ENCODE data around the gene TBCA. TPM values are rescaled to one million over a fixed set of nuclear protein-coding genes. Genes with fewer than 3 reads are reported as not detected.

Gene TBCA
- total RNA-seq, 1 experiment from 2014 or later = 317 TPM

DNA sequence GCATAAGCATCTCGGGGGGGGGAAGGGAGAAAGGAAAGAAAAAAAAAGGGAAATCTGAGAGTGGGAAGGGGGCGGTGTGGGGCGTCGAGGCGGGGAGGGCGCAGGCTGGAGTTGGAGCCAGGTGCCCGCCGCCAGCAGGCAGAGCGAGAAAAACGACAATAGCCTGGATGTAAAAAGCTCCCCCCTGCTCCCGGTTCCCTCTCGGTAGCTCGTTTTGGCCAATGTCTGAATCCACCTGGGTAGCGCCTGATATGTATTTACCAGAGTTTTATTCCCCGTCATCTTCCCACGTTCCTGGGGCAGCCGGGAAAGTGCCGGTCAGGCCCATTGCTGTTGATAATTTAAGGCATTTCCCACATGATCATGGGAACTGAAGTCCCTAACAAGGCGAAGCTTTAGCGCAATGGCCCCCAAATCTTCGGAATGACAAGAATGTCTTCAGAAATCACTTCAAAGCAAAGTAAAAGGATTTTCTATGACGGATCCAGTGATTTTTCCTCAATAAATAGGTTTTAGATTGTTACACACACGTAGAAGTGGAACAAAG is 134.7 kb downstream of the TBCA start:
- ChIA-PET POLR2A (no interaction called here), RAD21 (ENCODE audit: low non-redundant PET in 1 of 2, low total read pairs in 2 of 2, uncharacterized antibody in 2 of 2, unreplicated experiment in 2 of 2) (no interaction called here), CTCF (no interaction called here)
- Histone ChIP-seq H3K9me3 (ENCODE audit: control insufficient read depth in 1 of 2, insufficient read depth in 1 of 2, low read depth in 1 of 2, low read length in 2 of 2) (no peaks in the 10 kb centered on the region), H4K20me1 (ENCODE audit: insufficient read depth) (no peaks in the 10 kb centered on the region), H3K36me3 (ENCODE audit: control insufficient read depth in 1 of 2, insufficient read depth in 2 of 2, low read length in 2 of 2) (no peaks in the 10 kb centered on the region), H3K27ac (ENCODE audit: low read depth, low read length) (no peak overlapping the region), H3K4me1 (ENCODE audit: control insufficient read depth in 1 of 2, insufficient read depth in 2 of 2, low read length in 2 of 2) (peaks cover 3 to 11% of the 10 kb centered on the region in 2 experiments; a peak in 1 of 4 replicates), H2AFZ (ENCODE audit: low read depth, low read length, poor library complexity, severe bottlenecking) (no peak overlapping the region), H3K79me2 (ENCODE audit: insufficient read depth, low read length) (no peaks in the 10 kb centered on the region), H3K9me2 (ENCODE audit: insufficient read depth) (no peaks in the 10 kb centered on the region), H3K4me3 (replicated peaks in 1 of 2; ENCODE audit: low read depth in 1 of 2, low read length in 2 of 2) (no peak overlapping the region), H3K4me2 (ENCODE audit: low read length) (no peak overlapping the region), H3K27me3 (ENCODE audit: insufficient read depth, low read length) (no peaks in the 10 kb centered on the region), H3K9ac (ENCODE audit: low read length) (no peak overlapping the region)
- TF ChIP-seq SRF (IDR thresholded peaks at IDR 0.05; ENCODE audit: low read depth) (no peak), ZNF274 (IDR thresholded peaks at IDR 0.05; ENCODE audit: low read depth, low read length) (no peak), EZH2phosphoT487 (IDR thresholded peaks at IDR 0.05; ENCODE audit: borderline replicate concordance) (no peak), EZH2 (IDR thresholded peaks at IDR 0.05) (no peak), JUND (IDR thresholded peaks at IDR 0.05) (no peak), ELF1 (IDR thresholded peaks at IDR 0.05; ENCODE audit: borderline replicate concordance, low read depth) (no peak), ZFX (IDR thresholded peaks at IDR 0.05) (no peak), CEBPB (IDR thresholded peaks at IDR 0.05; ENCODE audit: low read depth) (no peak), SIN3A (IDR thresholded peaks at IDR 0.05; ENCODE audit: low read depth) (no peak), FOSL1 (IDR thresholded peaks at IDR 0.05; ENCODE audit: low read depth) (no peak), EGR1 (IDR thresholded peaks at IDR 0.05; ENCODE audit: low read depth) (no peak)
- TF ChIP-seq, protein P1, sequence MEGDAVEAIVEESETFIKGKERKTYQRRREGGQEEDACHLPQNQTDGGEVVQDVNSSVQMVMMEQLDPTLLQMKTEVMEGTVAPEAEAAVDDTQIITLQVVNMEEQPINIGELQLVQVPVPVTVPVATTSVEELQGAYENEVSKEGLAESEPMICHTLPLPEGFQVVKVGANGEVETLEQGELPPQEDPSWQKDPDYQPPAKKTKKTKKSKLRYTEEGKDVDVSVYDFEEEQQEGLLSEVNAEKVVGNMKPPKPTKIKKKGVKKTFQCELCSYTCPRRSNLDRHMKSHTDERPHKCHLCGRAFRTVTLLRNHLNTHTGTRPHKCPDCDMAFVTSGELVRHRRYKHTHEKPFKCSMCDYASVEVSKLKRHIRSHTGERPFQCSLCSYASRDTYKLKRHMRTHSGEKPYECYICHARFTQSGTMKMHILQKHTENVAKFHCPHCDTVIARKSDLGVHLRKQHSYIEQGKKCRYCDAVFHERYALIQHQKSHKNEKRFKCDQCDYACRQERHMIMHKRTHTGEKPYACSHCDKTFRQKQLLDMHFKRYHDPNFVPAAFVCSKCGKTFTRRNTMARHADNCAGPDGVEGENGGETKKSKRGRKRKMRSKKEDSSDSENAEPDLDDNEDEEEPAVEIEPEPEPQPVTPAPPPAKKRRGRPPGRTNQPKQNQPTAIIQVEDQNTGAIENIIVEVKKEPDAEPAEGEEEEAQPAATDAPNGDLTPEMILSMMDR (IDR thresholded peaks at IDR 0.05 in 2 of 3, conservative IDR thresholded peaks at IDR 0.05 in 1 of 3; ENCODE audit: borderline replicate concordance in 1 of 3, insufficient read depth in 1 of 3, low read depth in 2 of 3, low read length in 2 of 3) = no peak
- TF ChIP-seq, protein P2, sequence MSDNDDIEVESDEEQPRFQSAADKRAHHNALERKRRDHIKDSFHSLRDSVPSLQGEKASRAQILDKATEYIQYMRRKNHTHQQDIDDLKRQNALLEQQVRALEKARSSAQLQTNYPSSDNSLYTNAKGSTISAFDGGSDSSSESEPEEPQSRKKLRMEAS (IDR thresholded peaks at IDR 0.05) = no peak
- BruUV-seq (replicated peaks) = no TSS peak
- DNase-seq (ENCODE audit: low read depth, low spot score) (no peak), ATAC-seq (no peak)
- intact Hi-C loops (cut with micrococcal nuclease) = no loop called here

Other genes starting within 250 kb of the TBCA start
- 0.07 TPM for gene OTP, start 137.6 kb downstream of the TBCA start, total RNA-seq (2021; ENCODE audit: unreplicated experiment)

Measured in HCT116 (cell line).